Measurements from ENCODE around the gene ESD.

The ESD gene

DNA sequence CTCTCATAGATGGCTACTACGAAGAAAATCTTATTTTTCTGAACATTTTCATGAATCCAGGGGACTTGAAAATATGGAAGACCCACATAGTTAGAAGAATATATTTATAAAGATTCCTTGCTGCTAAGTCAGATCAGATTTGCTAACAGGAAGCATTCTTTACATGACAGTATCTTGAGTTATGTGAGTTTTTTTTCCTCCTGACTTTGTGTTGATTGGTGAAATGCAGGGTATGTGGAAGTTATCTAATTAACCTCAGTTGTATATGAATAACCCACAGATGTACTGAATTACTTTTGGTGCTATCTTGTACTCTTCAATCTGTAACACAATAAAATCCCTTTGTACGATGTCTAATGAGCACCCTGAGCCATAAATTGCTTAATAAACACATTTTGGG is 53.8 kb downstream of the ESD start:
- H3K9ac ChIP-seq (ENCODE audit: low read length), result no peak overlapping the region
- H3K27me3 ChIP-seq (ENCODE audit: control insufficient read depth, insufficient read depth, low read length), result no peaks in the 10 kb centered on the region
- H3K4me3 ChIP-seq (ENCODE audit: low read length), result no peak overlapping the region
- H3K27ac ChIP-seq (ENCODE audit: low read length), result no peak overlapping the region
- no peaks in the 10 kb centered on the region for H3K4me1 ChIP-seq (ENCODE audit: control insufficient read depth, low read depth, low read length)
- H3K36me3 ChIP-seq (ENCODE audit: control insufficient read depth, low read depth, low read length), result no peaks in the 10 kb centered on the region
- no peaks in the 10 kb centered on the region for H3K9me3 ChIP-seq (ENCODE audit: control insufficient read depth, low read depth, low read length)

DNA sequence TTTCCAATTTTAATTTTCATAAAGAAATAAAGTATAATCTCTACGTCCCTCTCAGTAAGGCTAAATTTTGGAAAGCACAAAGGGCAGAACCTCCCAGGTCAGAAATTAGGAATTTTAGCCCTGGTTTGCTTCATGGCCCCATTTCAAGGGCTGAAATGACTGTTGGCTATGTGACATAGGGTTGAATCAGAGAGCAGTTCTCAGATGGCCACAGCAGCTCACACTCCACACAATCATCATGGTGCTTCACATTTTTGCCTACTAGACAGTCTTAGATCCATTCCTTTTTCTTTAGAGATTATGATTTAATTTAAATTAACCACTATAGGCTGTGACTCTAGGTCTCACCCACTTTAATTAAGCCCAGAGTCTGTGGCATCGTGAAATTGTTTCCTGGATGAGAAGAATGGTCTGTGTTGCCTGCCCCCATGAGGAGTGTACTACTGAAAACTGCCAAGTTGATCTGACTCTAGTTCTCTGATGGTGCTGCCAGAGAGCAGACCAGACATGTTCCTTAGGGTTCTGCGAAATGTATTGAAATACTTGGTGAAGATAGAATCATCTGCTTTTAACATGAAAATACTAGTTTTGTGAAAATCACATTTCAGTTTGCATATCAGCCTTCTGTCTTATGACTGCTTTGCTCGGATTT is 57.4 kb downstream of the ESD start:
- no peak overlapping the region for H3K27ac ChIP-seq (ENCODE audit: low read length)
- no peaks in the 10 kb centered on the region for H3K27me3 ChIP-seq (ENCODE audit: control insufficient read depth, insufficient read depth, low read length)
- H3K4me3 ChIP-seq (ENCODE audit: low read length), result no peak overlapping the region
- H3K4me1 ChIP-seq (ENCODE audit: control insufficient read depth, low read depth, low read length), result peaks cover 4% of the 10 kb centered on the region
- H3K36me3 ChIP-seq (ENCODE audit: control insufficient read depth, low read depth, low read length), result no peaks in the 10 kb centered on the region
- no peaks in the 10 kb centered on the region for H3K9me3 ChIP-seq (ENCODE audit: control insufficient read depth, low read depth, low read length)
- H3K9ac ChIP-seq (ENCODE audit: low read length), result no peak overlapping the region

DNA sequence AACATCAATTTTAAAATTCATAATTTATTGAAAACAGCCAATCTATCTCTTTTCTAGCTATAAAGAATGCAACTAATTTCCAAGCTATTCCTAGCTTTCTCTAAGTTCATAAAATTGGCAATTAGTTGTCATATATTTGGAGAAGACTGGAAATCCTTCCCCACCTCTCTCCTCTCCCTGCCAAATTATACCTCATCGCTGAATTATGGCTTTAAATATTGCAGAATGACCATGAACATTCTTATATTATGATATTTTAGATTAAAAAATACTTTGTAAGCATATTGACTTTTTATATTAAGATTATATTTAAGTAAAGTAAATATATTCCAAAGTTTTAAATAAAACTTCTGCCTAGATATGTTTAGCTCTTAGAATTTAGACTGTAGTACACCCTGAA is 58.2 kb downstream of the ESD start:
- H3K9me3 ChIP-seq (ENCODE audit: control insufficient read depth, low read depth, low read length), result no peaks in the 10 kb centered on the region

DNA sequence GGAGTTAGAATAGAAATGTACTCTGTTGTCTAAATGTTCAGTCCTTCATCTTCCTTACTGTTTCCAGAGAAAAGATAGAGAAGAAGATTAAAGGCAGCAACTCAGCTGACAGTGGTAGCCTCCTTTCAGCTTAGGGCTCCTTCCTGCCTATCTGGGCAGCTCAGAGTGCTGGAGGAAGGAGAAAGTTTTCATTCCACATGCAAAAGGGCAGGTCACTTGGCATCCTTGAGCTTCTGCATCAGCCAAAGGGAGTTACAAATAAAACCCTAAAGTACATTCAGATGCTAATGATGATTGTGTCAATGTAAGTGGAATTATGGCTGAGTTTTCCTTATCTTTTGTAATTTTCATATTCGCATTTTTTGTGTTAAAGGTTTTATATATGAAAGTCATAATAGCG is 58.9 kb downstream of the ESD start:
- Histone ChIP-seq H3K9me3 (ENCODE audit: control insufficient read depth, low read depth, low read length) (no peaks in the 10 kb centered on the region), H3K36me3 (ENCODE audit: control insufficient read depth, low read depth, low read length) (peaks cover 3% of the 10 kb centered on the region), H3K4me1 (ENCODE audit: control insufficient read depth, low read depth, low read length) (peaks cover 4% of the 10 kb centered on the region), H3K27ac (ENCODE audit: low read length) (no peak overlapping the region), H3K9ac (ENCODE audit: low read length) (no peak overlapping the region), H3K27me3 (ENCODE audit: control insufficient read depth, insufficient read depth, low read length) (no peaks in the 10 kb centered on the region), H3K4me3 (ENCODE audit: low read length) (no peak overlapping the region)

More for the DNA sequence above, 58.2 kb downstream of the ESD start:
- peaks cover 4% of the 10 kb centered on the region for H3K4me1 ChIP-seq (ENCODE audit: control insufficient read depth, low read depth, low read length)
- H3K9ac ChIP-seq (ENCODE audit: low read length), result no peak overlapping the region
- no peak overlapping the region for H3K27ac ChIP-seq (ENCODE audit: low read length)
- H3K36me3 ChIP-seq (ENCODE audit: control insufficient read depth, low read depth, low read length), result peaks cover 3% of the 10 kb centered on the region
- H3K4me3 ChIP-seq (ENCODE audit: low read length), result no peak overlapping the region
- no peaks in the 10 kb centered on the region for H3K27me3 ChIP-seq (ENCODE audit: control insufficient read depth, insufficient read depth, low read length)

DNA sequence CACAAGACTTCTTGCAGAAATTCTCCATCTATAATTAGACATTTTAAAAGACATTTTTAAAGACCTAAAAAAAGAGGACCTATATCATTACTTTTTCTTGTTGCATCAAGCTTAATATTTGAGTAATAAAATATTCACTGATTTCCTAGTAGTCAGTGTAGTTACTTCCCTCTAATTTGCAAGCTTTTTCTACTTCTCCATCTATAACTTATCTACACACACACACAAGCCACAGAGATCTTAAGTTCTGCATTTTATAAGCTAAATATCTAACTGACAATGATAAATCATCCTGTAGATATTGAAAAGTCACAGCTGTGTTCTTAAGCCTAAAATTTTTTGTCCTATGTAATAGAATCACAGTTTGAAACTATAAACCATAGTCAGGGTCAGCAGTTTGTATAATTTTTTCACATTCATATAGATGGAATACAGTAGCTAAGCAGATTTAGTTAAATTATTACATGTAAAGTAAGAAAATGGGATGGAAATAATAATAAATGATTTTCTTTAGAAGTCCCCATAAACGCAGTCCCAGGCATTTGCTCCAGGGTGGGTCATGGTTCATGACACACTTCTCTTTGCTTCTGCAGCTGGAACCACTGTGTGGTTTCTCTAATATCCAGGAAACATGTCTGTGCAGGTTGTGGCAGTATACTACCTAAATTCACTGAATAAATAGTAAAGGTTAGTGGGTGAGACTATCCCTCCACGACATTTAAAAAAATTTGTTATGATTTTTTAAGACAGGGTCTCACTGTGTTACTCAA is 60.2 kb downstream of the ESD start:
- Histone ChIP-seq H3K27ac (ENCODE audit: low read length) (no peak overlapping the region), H3K9me3 (ENCODE audit: control insufficient read depth, low read depth, low read length) (no peaks in the 10 kb centered on the region), H3K27me3 (ENCODE audit: control insufficient read depth, insufficient read depth, low read length) (no peaks in the 10 kb centered on the region), H3K4me3 (ENCODE audit: low read length) (no peak overlapping the region), H3K9ac (ENCODE audit: low read length) (no peak overlapping the region), H3K36me3 (ENCODE audit: control insufficient read depth, low read depth, low read length) (peaks cover 3% of the 10 kb centered on the region), H3K4me1 (ENCODE audit: control insufficient read depth, low read depth, low read length) (peaks cover 4% of the 10 kb centered on the region)

DNA sequence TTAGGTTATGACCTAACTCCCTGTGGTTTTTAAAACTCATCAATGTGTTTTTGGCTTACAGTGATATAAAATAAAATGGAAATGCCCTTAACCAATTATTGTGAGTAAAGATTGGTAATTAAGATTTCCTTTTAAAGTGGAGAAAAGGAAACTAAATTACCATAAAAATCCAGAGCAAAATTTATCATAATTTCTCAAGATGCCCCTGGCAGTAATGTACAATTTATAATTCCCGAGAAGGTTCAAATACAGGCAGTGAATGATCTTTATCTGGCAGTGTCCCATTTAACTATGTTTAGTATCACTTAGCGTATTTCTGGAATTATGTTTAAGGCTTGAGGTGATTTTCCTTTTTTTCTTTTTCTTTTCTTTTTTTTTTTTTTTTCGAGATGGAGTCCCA is 61.5 kb downstream of the ESD start:
- H3K9me3 ChIP-seq (ENCODE audit: control insufficient read depth, low read depth, low read length), result no peaks in the 10 kb centered on the region
- H3K36me3 ChIP-seq (ENCODE audit: control insufficient read depth, low read depth, low read length), result peaks cover 3% of the 10 kb centered on the region
- peaks cover 4% of the 10 kb centered on the region for H3K4me1 ChIP-seq (ENCODE audit: control insufficient read depth, low read depth, low read length)
- no peaks in the 10 kb centered on the region for H3K27me3 ChIP-seq (ENCODE audit: control insufficient read depth, insufficient read depth, low read length)
- H3K27ac ChIP-seq (ENCODE audit: low read length), result no peak overlapping the region
- H3K4me3 ChIP-seq (ENCODE audit: low read length), result no peak overlapping the region
- no peak overlapping the region for H3K9ac ChIP-seq (ENCODE audit: low read length)

DNA sequence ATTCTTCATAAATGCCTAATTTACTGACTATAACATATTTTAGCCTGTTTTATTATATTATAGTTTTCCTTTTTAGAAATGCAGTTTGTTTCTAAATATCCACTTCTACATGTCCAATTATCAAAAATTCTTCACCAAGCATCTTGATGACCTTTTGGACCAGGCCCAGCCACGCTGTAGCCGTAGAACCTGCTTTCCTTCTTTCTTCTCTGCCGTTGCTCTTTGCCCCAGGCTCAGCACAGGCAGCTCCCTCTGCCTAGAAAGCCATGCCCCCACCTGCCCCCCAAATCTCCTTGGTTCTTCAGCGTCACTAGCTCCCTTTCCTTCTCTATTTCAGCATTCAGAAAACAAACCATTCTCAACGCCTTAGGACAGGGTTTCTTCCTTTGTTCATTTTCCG is 65.4 kb downstream of the ESD start:
- Histone ChIP-seq H3K9ac (ENCODE audit: low read length) (no peak overlapping the region), H3K27me3 (ENCODE audit: control insufficient read depth, insufficient read depth, low read length) (no peaks in the 10 kb centered on the region), H3K9me3 (ENCODE audit: control insufficient read depth, low read depth, low read length) (no peaks in the 10 kb centered on the region), H3K36me3 (ENCODE audit: control insufficient read depth, low read depth, low read length) (peaks cover 3% of the 10 kb centered on the region), H3K4me3 (ENCODE audit: low read length) (no peak overlapping the region), H3K4me1 (ENCODE audit: control insufficient read depth, low read depth, low read length) (no peaks in the 10 kb centered on the region), H3K27ac (ENCODE audit: low read length) (no peak overlapping the region)

DNA sequence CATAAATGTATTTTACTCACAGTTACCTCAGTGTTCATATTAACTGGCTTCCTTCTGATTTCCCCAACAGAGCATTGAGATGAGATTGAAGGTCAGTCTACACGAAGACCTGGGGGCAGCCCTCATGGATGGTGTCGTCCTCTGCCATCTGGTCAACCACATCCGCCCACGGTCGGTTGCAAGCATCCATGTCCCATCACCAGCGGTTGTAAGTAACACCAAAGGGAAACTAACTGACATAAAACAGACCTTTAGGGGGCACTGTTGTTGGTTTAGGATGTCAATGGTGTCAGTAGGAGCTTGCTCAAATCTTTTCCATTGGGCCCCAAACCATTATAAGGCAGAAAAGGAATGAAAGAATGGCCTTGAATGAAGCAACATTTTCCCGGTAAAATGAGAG is 68.2 kb downstream of the ESD start:
- Histone ChIP-seq H3K9me3 (ENCODE audit: control insufficient read depth, low read depth, low read length) (no peaks in the 10 kb centered on the region), H3K4me3 (ENCODE audit: low read length) (no peak overlapping the region), H3K27me3 (ENCODE audit: control insufficient read depth, insufficient read depth, low read length) (no peaks in the 10 kb centered on the region), H3K36me3 (ENCODE audit: control insufficient read depth, low read depth, low read length) (peaks cover 2% of the 10 kb centered on the region), H3K4me1 (ENCODE audit: control insufficient read depth, low read depth, low read length) (no peaks in the 10 kb centered on the region), H3K9ac (ENCODE audit: low read length) (no peak overlapping the region), H3K27ac (ENCODE audit: low read length) (no peak overlapping the region)

DNA sequence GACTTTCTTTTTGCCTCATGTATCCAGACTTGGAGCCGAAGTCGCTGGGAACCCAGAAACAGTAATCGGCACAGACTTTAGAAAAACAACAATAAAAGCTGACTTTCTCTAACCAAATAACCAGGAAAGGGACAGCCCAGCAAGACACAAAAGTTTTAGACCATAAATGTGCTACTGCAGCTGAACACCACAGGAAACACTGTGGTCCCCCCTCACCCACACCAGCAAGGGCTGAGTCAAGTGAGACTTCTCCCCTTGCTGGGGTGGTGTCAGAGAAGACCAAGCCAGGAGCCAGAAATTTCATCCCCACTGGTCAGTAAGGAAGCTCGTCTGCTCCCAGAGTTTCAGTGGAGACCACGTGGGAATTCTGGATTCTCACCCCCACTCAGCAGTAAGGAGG is 70.6 kb downstream of the ESD start:
- no peak overlapping the region for H3K27ac ChIP-seq (ENCODE audit: low read length)
- H3K4me1 ChIP-seq (ENCODE audit: control insufficient read depth, low read depth, low read length), result no peaks in the 10 kb centered on the region
- no peak overlapping the region for H3K4me3 ChIP-seq (ENCODE audit: low read length)
- H3K36me3 ChIP-seq (ENCODE audit: control insufficient read depth, low read depth, low read length), result peaks cover 2% of the 10 kb centered on the region
- no peaks in the 10 kb centered on the region for H3K9me3 ChIP-seq (ENCODE audit: control insufficient read depth, low read depth, low read length)
- H3K27me3 ChIP-seq (ENCODE audit: control insufficient read depth, insufficient read depth, low read length), result no peaks in the 10 kb centered on the region
- H3K9ac ChIP-seq (ENCODE audit: low read length), result no peak overlapping the region
